Esophagus squamous epithelium (tissue), 5 donors: ENCODE measurements around the gene IL16. TPM values are rescaled to one million over a fixed set of nuclear protein-coding genes. Genes with fewer than 3 reads are reported as not detected.

Source experiments
- DNase-seq: peaks from one replicate; lab custom pipeline; 2025; lab: John Stamatoyannopoulos, UW
- H3K27ac ChIP-seq, 4 donors: fragments of 200-600 bp; sonication (generic); one replicate each; pipeline ENCODE4 v1.5.1; 2016 to 2019; ENCODE audit warnings: mild to moderate bottlenecking in 1 of 4
- H3K27me3 ChIP-seq, 4 donors: fragments of 200-600 bp; sonication (generic); 1 replicate in 3 of 4; 2 replicates in 1 of 4; pipeline versions ENCODE4 v1.5.1 to v1.6.0; 2017 to 2021; ENCODE audit warnings: antibody characterized with exemption in 1 of 4
- H3K36me3 ChIP-seq, 3 donors: fragments of 200-600 bp; sonication (generic); one replicate each; pipeline ENCODE4 v1.5.1; 2016 to 2019
- H3K4me1 ChIP-seq, 3 donors: fragments of 200-600 bp; sonication (generic); one replicate each; pipeline ENCODE4 v1.5.1; 2017 to 2019
- H3K4me3 ChIP-seq, 4 donors: fragments of 200-600 bp; sonication (generic); 1 replicate in 3 of 4; 2 replicates in 1 of 4; pipeline ENCODE4 v1.5.1; 2016 to 2019; ENCODE audit warnings: mild to moderate bottlenecking in 2 of 4, moderate library complexity in 1 of 4
- H3K9me3 ChIP-seq, 3 donors: fragments of 200-600 bp; sonication (generic); one replicate each; pipeline ENCODE4 v1.5.1; 2016 to 2019
- POLR2A ChIP-seq, 4 donors: fragments of 450-650 bp; IDR thresholded peaks; one replicate each; pipeline ENCODE4 v1.6.1; 2017; ENCODE audit warnings: antibody characterized with exemption in 4 of 4, mild to moderate bottlenecking in 4 of 4, moderate library complexity in 3 of 4
- WGBS, 2 donors: methylation state at CpG; one replicate each; pipeline ENCODE4 v1.1.5; 2018; 5-methylcytosine and 5-hydroxymethylcytosine counted together
- intact Hi-C: fragments of 100-400 bp; cut with DNase I; formaldehyde crosslinking; loops from one replicate; pipeline ENCODE4 v1.15.0; 2022
- total RNA-seq, 4 donors: library from RNA; depleted of rRNA; stranded (reverse); fragments of >200 nt; gene quantifications; one replicate each; pipeline ENCODE4 v1.1.0, GENCODE V29; 2016
- TF ChIP-seq, protein P1 (sequence below), 6 experiments: fragments of 450-650 bp in 4 of 6; fragments of 200-600 bp in 2 of 6; sonication (generic) in 2 of 6; IDR thresholded peaks; one replicate each; pipeline ENCODE4 v1.5.1; 2016 to 2019; ENCODE audit warnings: antibody characterized with exemption in 6 of 6, mild to moderate bottlenecking in 4 of 6, moderate library complexity in 4 of 6
- donor health status: DM: yes; HTN: yes; CAD: no.

Gene IL16
- total RNA-seq, 4 donors from 2014 or later = 2.3 to 20.0 (median 4.6) TPM

DNA sequence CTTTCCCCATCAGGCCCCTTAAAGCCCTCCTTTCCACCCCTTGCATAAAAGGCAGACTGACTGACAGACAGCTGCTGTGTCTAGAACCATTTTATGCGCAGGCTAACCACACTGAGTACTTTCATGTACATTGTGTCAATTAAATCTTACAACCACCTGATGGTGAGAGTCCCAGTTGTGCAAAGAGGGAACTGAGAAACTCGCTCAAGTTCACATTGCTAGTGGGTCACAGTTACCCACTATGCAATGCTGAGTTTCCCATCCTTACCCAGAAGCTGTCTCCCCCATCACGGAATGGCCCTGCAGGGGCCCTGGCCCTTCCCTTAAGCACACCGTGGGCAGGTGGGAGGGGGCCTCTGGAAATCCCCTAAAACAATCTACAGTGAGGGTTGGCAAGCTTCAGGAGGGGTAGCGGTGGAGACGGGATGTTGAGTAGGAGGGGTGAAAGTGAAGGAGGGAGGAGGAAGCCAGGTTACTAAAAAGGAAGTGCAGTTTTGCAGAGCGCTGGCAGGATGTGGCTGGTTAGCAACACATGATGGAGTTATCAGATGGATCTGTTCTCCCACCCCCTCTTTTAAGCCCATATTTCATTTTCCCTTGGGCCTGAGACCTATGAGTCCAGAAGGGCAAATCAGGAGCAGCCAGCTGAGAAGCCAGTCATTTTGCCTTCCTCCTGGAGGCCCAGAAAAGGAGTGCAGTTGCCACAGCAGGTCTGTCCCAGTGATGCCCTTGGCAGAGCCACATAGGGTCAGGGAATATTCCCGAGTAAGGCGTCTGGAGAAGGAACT is 97.2 kb downstream of the IL16 start:
- peak in 1 of 4 donors; percentile 46 for TF ChIP-seq POLR2A (IDR thresholded peaks at IDR 0.05)
- TF ChIP-seq, protein P1, sequence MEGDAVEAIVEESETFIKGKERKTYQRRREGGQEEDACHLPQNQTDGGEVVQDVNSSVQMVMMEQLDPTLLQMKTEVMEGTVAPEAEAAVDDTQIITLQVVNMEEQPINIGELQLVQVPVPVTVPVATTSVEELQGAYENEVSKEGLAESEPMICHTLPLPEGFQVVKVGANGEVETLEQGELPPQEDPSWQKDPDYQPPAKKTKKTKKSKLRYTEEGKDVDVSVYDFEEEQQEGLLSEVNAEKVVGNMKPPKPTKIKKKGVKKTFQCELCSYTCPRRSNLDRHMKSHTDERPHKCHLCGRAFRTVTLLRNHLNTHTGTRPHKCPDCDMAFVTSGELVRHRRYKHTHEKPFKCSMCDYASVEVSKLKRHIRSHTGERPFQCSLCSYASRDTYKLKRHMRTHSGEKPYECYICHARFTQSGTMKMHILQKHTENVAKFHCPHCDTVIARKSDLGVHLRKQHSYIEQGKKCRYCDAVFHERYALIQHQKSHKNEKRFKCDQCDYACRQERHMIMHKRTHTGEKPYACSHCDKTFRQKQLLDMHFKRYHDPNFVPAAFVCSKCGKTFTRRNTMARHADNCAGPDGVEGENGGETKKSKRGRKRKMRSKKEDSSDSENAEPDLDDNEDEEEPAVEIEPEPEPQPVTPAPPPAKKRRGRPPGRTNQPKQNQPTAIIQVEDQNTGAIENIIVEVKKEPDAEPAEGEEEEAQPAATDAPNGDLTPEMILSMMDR (IDR thresholded peaks at IDR 0.05) = no peak
- H3K36me3 ChIP-seq = peaks cover 0 to 11% (median 0%) of the 10 kb centered on the region in 3 donors
- H3K9me3 ChIP-seq = no peaks in the 10 kb centered on the region
- H3K27ac ChIP-seq = peak overlapping the region; percentile 26 to 81 (median 60)
- 63 to 71% methylated on average over 5 to 9 of the region's 9 CpGs for WGBS, 2 donors
- intact Hi-C loops = no loop called here
- H3K4me1 ChIP-seq = peaks cover 0 to 56% (median 23%) of the 10 kb centered on the region in 3 donors
- H3K27me3 ChIP-seq = no peaks in the 10 kb centered on the region
- no peak for DNase-seq
- peak overlapping the region in 1 of 4 donors; percentile 32 for H3K4me3 ChIP-seq

DNA sequence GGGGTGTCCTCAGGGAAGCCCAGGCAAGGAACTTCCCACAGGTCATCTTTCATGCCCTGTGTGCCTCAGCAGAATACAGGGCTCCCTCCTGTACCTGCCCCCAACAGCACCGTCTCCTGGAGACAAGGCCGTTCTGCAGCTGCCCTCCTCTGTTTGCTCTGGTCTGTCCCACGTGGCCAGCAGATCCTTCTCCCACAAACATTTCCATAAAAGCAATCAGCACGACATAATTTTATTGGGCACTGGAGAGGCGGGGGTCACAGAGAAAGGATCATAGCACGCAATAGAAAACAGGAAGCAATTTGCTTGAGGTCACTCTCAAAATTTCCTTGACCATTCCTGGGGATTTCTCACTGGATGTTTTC is 97.8 kb downstream of the IL16 start:
- Histone ChIP-seq H3K4me3 (peak overlapping the region in 1 of 4 donors; percentile 27), H3K27me3 (no peaks in the 10 kb centered on the region), H3K4me1 (peaks cover 0 to 57% (median 23%) of the 10 kb centered on the region in 3 donors), H3K27ac (peak overlapping the region; percentile 26 to 81 (median 60)), H3K36me3 (peaks cover 0 to 14% (median 0%) of the 10 kb centered on the region in 3 donors), H3K9me3 (no peaks in the 10 kb centered on the region)
- WGBS, 2 donors = 57 to 75% methylated on average over 3 to 4 of the region's 6 CpGs
- no peak for DNase-seq
- intact Hi-C loops = no loop called here
- no peak for TF ChIP-seq POLR2A (IDR thresholded peaks at IDR 0.05)
- TF ChIP-seq, protein P1 (IDR thresholded peaks at IDR 0.05) = no peak

DNA sequence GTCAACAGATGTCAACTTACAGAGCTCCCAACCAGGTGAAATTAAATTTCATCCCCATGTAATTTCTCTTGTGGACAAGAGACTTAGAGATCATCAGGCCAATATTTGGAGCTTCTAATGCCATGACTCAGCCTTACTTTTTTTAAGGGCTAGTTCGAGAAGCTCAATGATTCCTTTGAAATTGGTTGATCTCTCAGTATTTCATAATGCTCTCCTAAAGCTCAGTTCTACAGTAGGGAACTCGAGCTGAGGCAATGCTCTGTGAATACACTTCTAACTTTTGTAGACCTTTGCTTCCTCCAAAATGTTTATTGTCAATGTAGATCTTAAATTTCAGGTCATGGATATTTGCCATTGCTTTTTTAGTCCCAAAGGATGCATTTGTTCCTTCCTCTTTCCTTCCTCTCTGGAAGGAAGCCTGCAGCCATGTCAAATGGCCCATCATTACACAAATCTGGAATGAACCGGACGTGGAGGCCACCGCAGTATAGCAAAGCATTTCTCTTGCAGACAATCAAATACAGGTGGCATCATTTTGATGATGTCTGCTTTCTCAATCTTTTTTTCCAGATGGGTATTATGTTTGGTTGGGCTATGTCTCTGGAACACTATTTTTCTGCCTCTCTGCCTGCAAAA is 98.9 kb downstream of the IL16 start:
- 54 to 76% methylated on average over 5 of the region's 5 CpGs for WGBS, 2 donors
- peaks cover 0 to 21% (median 0%) of the 10 kb centered on the region in 3 donors for H3K36me3 ChIP-seq

DNA sequence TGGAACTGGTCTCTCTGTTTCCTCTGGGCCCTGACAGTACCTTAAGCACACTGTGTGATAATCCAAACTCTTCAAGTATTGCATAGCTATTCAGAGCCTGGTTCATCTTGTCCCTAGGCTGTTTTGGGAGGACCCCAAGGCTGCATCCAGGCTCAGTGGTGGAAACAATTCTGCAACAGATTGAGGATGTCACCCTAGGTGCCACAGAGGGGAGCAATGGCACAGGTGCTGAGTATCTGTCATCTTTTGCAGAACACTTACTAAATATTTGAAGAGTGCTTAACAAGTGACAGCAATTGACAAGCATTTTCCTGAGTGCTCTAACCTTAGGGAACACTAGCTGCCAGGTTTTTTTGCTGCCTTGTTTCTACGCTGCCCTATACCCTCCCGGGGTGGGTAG is 99.5 kb downstream of the IL16 start:
- 69 to 75% methylated on average over 2 of the region's 2 CpGs for whole genome bisulfite sequencing, 2 donors
- intact Hi-C loops = no loop called here
- peak overlapping the region in 1 of 4 donors; percentile 58 for H3K4me3 ChIP-seq
- H3K36me3 ChIP-seq = peaks cover 0 to 25% (median 0%) of the 10 kb centered on the region in 3 donors
- no peaks in the 10 kb centered on the region for H3K9me3 ChIP-seq
- H3K27ac ChIP-seq = peak overlapping the region; percentile 32 to 85 (median 75)
- no peaks in the 10 kb centered on the region for H3K27me3 ChIP-seq
- no peak for TF ChIP-seq POLR2A (IDR thresholded peaks at IDR 0.05)
- TF ChIP-seq, protein P1 (IDR thresholded peaks at IDR 0.05) = no peak
- DNase-seq = no peak
- H3K4me1 ChIP-seq = peaks cover 0 to 62% (median 23%) of the 10 kb centered on the region in 3 donors

More for the DNA sequence above, 98.9 kb downstream of the IL16 start:
- peaks cover 0 to 57% (median 23%) of the 10 kb centered on the region in 3 donors for H3K4me1 ChIP-seq
- no peaks in the 10 kb centered on the region for H3K27me3 ChIP-seq
- H3K4me3 ChIP-seq = no peak overlapping the region
- peak overlapping the region; percentile 32 to 85 (median 75) for H3K27ac ChIP-seq
- no peak for DNase-seq
- intact Hi-C loops = no loop called here
- H3K9me3 ChIP-seq = no peaks in the 10 kb centered on the region
- TF ChIP-seq, protein P1 (IDR thresholded peaks at IDR 0.05) = no peak
- no peak for TF ChIP-seq POLR2A (IDR thresholded peaks at IDR 0.05)

DNA sequence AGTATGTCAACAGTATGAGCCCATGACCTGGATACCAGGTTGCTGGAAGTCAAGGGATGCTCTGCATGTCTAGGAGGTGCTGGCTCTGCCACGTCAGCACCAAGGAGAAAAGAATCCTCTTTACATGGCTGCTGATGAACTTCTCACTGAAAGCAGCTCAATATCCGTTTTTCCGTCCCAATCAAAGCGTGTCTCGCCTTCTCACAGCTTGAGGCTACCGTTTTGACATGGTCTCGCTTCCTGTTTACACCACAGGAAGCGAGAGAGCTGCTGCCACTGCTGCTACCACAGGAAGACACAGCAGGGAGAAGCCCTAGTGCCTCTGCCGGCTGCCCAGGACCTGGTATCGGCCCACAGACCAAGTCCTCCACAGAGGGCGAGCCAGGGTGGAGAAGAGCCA is 100.0 kb downstream of the IL16 start:
- H3K4me1 ChIP-seq = peaks cover 0 to 66% (median 23%) of the 10 kb centered on the region in 3 donors
- H3K36me3 ChIP-seq = peaks cover 0 to 30% (median 0%) of the 10 kb centered on the region in 3 donors
- H3K9me3 ChIP-seq = no peaks in the 10 kb centered on the region
- H3K4me3 ChIP-seq = peak overlapping the region; percentile 13 to 58 (median 37)
- peak overlapping the region; percentile 32 to 85 (median 75) for H3K27ac ChIP-seq
- H3K27me3 ChIP-seq = no peaks in the 10 kb centered on the region
- TF ChIP-seq, protein P1 (IDR thresholded peaks at IDR 0.05) = no peak
- TF ChIP-seq POLR2A (IDR thresholded peaks at IDR 0.05) = peak in 2 of 4 donors; percentile 50 to 80
- intact Hi-C loops = no loop called here
- 52 to 55% methylated on average over 9 of the region's 11 CpGs for WGBS, 2 donors
- DNase-seq = no peak
